ENCODE results near the gene SREBF1. TPM values are rescaled to one million over a fixed set of nuclear protein-coding genes. Genes with fewer than 3 reads are reported as not detected.

The SREBF1 gene
- total and polyA plus RNA-seq, 2 of the 8 experiments (the other 6 are each of a cell fraction or from before 2014, with no cell fraction given) = 28.6 to 70.8 TPM

DNA sequence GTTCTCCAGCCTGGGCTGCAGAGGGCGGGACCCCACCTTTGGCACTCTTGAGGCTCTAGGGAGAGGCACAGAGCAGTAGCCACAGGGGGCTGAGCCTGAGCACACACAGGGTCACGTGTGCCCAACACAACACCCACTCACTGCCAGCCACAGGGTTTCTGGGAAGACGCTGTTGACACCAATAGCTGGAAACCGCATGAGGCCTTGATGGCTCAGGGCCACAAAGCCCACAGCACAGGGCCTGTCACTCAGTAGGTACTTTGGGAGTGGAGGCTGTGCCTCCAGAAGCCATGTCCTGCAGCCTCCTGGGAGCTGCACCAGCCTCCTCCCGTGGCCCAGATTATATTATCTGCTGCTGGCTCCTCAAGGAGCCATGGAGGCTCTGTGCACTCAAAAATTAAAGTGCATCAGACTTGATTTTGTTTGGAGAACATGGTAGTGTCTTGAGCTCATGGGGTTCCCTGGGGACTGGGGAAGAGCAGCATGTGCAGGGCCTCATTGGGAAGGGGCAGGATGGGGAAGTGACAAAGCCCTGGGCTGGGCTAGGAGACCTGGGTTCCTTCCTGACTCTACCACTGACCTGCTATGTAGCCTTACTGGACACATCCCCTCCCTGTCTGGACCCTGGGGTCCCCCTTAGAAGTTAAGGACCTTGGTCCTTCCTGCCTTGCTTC is 12.5 kb upstream of the SREBF1 start:
- H2BK5ac ChIP-seq (ENCODE audit: low read depth, low read length) = peak overlapping the region; percentile 49; the same call in 1 of the 2 replicates
- DNase-seq (ENCODE audit: low read depth in 1 of 2, low spot score in 2 of 2) (no peak), FAIRE-seq (no peak)
- peaks cover 0 to 32% (median 20%) of the 10 kb centered on the region in 4 experiments; a peak in 6 of 7 replicates for H3K4me1 ChIP-seq (replicated peaks in 1 of 4; ENCODE audit: control insufficient read depth in 3 of 4, insufficient read depth in 4 of 4, low read length in 3 of 4)
- H4K91ac ChIP-seq (replicated peaks; ENCODE audit: insufficient read length, low read length) = peak overlapping the region; percentile 46
- H2BK15ac ChIP-seq (ENCODE audit: low read length) = peak overlapping the region; percentile 95
- peak overlapping the region; percentile 86; the same call in 1 of the 2 replicates for H2BK12ac ChIP-seq (ENCODE audit: low read depth, low read length)
- H4K8ac ChIP-seq (ENCODE audit: extremely low read depth, insufficient read depth, low read length) = no peak overlapping the region
- H3K23ac ChIP-seq (ENCODE audit: insufficient read length) = no peak overlapping the region
- peaks cover 0 to 1% of the 10 kb centered on the region in 2 experiments for H4K20me1 ChIP-seq (replicated peaks in 1 of 2; ENCODE audit: control insufficient read depth in 1 of 2, insufficient read depth in 2 of 2, low read length in 2 of 2)
- no peak overlapping the region for H3K27ac ChIP-seq (ENCODE audit: low read depth, low read length)
- H2BK20ac ChIP-seq (ENCODE audit: low read length) = peak overlapping the region; percentile 82; the same call in 1 of the 2 replicates
- no peaks in the 10 kb centered on the region for H3K79me2 ChIP-seq (ENCODE audit: control insufficient read depth in 1 of 2, insufficient read depth in 2 of 2, low read length in 2 of 2)
- H3K27me3 ChIP-seq (replicated peaks in 1 of 4; ENCODE audit: control insufficient read depth in 3 of 4, extremely low read depth in 1 of 4, insufficient read depth in 3 of 4, low read length in 3 of 4) = no peaks in the 10 kb centered on the region; a peak in 1 of 7 replicates
- no peaks in the 10 kb centered on the region for H3K36me3 ChIP-seq (ENCODE audit: control insufficient read depth in 2 of 4, insufficient read depth in 4 of 4, low read length in 3 of 4)
- no peaks in the 10 kb centered on the region for H3K79me1 ChIP-seq (ENCODE audit: low read depth, low read length)
- H2BK120ac ChIP-seq (replicated peaks; ENCODE audit: low read depth, low read length) = no peak overlapping the region
- 0 out of 2 replicates have a peak overlapping the region, but pooled peaks have one; percentile 27 for H3K18ac ChIP-seq (ENCODE audit: extremely low read depth, low read length)
- H2AK5ac ChIP-seq (ENCODE audit: low read depth, low read length) = peak overlapping the region; percentile 82; the same call in 1 of the 2 replicates
- no peak overlapping the region; a peak in 1 of 7 replicates for H3K9ac ChIP-seq (replicated peaks in 1 of 4; ENCODE audit: extremely low read depth in 1 of 4, low read depth in 3 of 4, low read length in 3 of 4)
- WGBS, 2 experiments (ENCODE audit: extremely low coverage in 1 of 2, insufficient coverage in 1 of 2, insufficient read length in 1 of 2, insufficient replicate concordance in 2 of 2, low coverage in 1 of 2, low lambda C conversion rate in 2 of 2, missing lambda C conversion rate in 1 of 2) = 84% methylated on average over 5 of the region's 5 CpGs; no CpG with 5 or more reads in 1 of the 2 experiments
- no peak overlapping the region for H3K56ac ChIP-seq (replicated peaks; ENCODE audit: insufficient read length, low read depth, low read length)
- no peak overlapping the region for H3K4me3 ChIP-seq (ENCODE audit: extremely low read depth in 1 of 4, insufficient read depth in 2 of 4, low read depth in 3 of 4, low read length in 4 of 4)
- no peak overlapping the region for H3K4ac ChIP-seq (replicated peaks; ENCODE audit: insufficient read length, low read depth, low read length)
- no peak overlapping the region for H2AFZ ChIP-seq (ENCODE audit: low read length)
- H3K14ac ChIP-seq (ENCODE audit: insufficient read length) = no peak overlapping the region
- no peaks in the 10 kb centered on the region for H3K9me3 ChIP-seq (ENCODE audit: insufficient read depth in 2 of 2, low read depth in 1 of 2, low read length in 1 of 2)
- POLR2A ChIA-PET (ENCODE audit: partially characterized antibody) = interaction anchor here (0.7 to 7.6 kb wide), 8 partner anchors 9 to 39 kb away, joined by 3 to 63 read pairs (median 7); partner anchors contain the start of gene SREBF1
- H4K5ac ChIP-seq (ENCODE audit: insufficient read length, low read depth, low read length) = no peak overlapping the region
- no peaks in the 10 kb centered on the region for H3K23me2 ChIP-seq (ENCODE audit: low read depth, low read length)
- CTCF ChIA-PET (ENCODE audit: partially characterized antibody) = interaction anchor here (0.9 to 5.9 kb wide), 10 partner anchors 11 to 70 kb away, joined by 3 to 44 read pairs (median 4); partner anchors contain the start of gene SREBF1
- H3K4me2 ChIP-seq (ENCODE audit: insufficient read depth in 1 of 2, low read depth in 2 of 2, low read length in 2 of 2) = no peak overlapping the region
- TF ChIP-seq, protein P1, sequence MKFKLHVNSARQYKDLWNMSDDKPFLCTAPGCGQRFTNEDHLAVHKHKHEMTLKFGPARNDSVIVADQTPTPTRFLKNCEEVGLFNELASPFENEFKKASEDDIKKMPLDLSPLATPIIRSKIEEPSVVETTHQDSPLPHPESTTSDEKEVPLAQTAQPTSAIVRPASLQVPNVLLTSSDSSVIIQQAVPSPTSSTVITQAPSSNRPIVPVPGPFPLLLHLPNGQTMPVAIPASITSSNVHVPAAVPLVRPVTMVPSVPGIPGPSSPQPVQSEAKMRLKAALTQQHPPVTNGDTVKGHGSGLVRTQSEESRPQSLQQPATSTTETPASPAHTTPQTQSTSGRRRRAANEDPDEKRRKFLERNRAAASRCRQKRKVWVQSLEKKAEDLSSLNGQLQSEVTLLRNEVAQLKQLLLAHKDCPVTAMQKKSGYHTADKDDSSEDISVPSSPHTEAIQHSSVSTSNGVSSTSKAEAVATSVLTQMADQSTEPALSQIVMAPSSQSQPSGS (IDR thresholded peaks at IDR 0.05; ENCODE audit: low read length) = no peak
- TF ChIP-seq JUND (IDR thresholded peaks at IDR 0.05; ENCODE audit: low read length) (no peak), SP2 (IDR thresholded peaks at IDR 0.05; ENCODE audit: low read length) (no peak), RXRA (IDR thresholded peaks at IDR 0.05; ENCODE audit: insufficient read depth, low read depth, low read length) (no peak), GTF2F1 (IDR thresholded peaks at IDR 0.05; ENCODE audit: borderline replicate concordance, low read depth, low read length) (no peak), RNF2 (IDR thresholded peaks at IDR 0.05; ENCODE audit: borderline replicate concordance, low read depth, low read length, missing control alignments, poor library complexity, severe bottlenecking) (no peak), SIRT6 (IDR thresholded peaks at IDR 0.05; ENCODE audit: low read length) (no peak)
- TF ChIP-seq, protein P2, sequence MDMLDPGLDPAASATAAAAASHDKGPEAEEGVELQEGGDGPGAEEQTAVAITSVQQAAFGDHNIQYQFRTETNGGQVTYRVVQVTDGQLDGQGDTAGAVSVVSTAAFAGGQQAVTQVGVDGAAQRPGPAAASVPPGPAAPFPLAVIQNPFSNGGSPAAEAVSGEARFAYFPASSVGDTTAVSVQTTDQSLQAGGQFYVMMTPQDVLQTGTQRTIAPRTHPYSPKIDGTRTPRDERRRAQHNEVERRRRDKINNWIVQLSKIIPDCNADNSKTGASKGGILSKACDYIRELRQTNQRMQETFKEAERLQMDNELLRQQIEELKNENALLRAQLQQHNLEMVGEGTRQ (IDR thresholded peaks at IDR 0.05; ENCODE audit: low read length) = no peak
